Mucosa of gallbladder (tissue), 1 donor: Measurements from ENCODE around the gene RASL10B. TPM values are rescaled to one million over a fixed set of nuclear protein-coding genes. Genes with fewer than 3 reads are reported as not detected.

Source experiments
- DNase-seq: peaks from one replicate; pipeline ENCODE4 v3.0.0-alpha.2; 2020; ENCODE audit warnings: low spot score
- total RNA-seq: library from RNA; stranded (reverse); gene quantifications from one replicate; pipeline ENCODE4 v1.2.1, GENCODE V29; 2021
- donor health status: DM: no; HTN: no; CAD: no.

RASL10B gene
- total RNA-seq, 1 donor from 2014 or later = 7.9 TPM

DNA sequence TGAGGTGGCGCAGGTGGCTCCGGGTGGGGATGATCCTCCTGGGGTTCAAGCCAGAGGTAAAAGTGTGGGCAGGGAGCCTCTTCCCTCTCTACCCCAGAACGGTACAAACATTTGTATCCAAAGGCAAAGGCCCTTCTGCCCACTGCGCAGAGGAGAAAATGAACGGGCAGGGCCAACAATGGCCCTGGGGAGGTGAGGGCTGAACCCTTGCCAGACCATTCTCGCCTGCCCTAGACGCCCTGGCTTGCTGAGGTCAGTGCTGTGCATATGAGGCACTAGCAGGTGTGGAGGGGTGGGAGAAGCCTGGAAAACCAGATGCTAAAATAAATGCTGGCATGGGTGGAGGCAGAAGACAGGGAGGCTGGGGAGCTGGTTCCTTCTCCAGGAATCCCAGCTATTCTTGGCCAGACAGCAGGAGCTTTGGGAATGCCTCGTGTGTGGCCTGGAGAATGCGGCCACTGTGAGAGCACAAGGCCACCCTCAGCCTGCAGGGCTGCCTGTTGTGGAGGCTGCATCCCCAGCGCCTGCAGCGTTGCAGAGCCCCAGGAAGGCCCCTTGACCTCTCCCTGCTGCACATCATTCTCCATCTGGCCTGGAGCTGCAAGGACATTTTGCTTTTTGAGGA is 33.8 kb downstream of the RASL10B start:
- no peak for DNase-seq

DNA sequence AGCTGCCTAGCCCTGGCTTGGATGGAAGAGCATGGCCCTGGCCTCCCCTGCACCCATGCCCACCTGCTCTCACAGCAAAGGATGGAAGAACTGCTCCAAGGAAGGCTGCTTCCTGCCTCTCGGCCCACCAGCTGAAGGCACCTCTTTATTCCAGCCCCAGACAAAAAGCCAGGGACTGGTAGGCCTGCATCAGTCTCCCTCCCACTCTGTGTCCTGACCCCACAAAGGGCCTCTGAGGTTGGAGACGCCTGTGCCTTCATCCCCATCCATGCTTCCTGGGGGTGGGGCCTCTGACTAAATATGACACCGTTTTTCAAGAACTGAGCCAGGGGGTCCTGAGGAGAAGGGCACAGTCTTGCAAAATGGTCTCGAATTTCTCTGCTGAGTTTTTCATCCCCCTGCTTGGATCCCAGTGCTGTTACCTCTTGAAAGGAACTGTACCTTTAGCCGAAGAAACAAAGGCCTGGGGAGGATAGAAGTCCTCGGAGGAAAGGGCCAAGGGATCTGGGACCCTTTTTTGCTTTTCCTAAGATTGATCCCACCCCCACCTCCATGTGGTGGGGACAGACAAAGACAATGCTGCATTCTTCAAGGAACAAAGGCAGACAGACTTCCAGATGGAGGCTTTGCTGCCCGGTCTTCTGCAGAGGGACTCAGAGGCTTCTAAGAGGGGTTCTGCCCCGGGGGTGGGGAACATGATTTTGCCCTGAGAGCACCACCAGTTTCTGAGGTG is 34.5 kb downstream of the RASL10B start:
- no peak for DNase-seq

DNA sequence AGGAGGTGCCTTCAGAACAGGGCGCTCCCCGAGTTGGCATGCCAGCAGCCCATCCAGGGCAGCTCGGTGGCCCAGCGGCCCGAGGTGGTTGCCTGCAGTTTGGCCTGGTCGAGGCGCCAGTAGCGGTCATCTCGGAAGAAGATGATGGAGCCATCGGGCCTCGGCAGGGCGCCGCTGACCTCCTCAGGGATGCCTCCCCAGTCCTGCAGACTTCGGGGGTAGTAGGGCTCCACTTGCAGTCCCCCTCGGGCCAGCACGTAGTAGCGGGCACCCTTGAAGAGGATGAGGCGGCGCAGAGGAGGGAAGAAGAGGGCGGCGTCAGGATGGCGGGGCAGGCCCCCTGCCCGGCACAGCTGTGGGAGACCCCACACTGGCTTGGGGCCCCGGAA is 35.0 kb downstream of the RASL10B start:
- no peak for DNase-seq

DNA sequence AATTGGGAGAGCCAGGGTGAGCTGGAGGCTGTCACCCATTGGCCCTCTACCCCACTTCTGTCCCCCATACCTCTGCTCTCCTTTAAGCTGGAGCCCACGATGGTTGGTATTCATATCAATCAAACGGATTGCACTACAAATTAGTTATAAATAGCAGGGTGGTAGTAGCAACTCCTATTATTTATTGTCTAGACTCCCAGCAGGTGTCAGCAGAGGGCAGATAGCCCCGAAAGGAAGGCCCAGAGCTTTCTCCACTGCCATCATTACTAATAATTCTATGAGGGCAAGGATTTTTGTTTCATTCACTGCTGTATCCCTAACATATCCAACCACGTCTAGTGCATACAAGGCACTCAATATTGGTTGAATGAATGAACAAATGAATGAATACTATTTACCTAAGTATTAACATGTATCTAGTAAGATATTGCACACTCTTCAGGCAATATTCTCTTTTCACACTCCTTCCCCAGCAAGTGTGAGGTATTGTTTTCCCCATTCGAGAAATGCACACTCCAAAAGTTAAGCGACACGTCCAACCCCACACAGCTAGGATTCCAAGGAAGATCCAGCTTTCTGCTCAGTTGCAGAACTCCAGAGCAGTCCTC is 35.6 kb downstream of the RASL10B start:
- peak; percentile 52 for DNase-seq

DNA sequence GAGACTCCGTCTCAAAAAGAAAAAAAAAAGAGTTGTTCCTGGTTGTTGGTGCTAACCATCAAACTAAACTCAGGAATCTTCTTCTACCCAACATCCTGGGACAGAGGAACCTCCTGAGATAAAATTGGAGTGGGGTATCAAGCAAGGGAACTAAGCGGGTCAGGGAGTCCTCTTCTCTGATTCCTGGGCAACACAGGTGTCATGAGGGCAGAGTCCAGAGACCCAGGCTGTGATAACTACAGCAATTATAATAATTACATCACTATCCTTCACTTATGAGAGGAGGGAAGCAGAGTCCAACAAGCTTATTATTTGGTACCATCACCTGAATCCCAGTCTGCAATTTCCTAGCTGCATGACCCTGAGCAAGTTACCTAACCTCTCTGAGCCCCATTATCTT is 37.4 kb downstream of the RASL10B start:
- DNase-seq = no peak

DNA sequence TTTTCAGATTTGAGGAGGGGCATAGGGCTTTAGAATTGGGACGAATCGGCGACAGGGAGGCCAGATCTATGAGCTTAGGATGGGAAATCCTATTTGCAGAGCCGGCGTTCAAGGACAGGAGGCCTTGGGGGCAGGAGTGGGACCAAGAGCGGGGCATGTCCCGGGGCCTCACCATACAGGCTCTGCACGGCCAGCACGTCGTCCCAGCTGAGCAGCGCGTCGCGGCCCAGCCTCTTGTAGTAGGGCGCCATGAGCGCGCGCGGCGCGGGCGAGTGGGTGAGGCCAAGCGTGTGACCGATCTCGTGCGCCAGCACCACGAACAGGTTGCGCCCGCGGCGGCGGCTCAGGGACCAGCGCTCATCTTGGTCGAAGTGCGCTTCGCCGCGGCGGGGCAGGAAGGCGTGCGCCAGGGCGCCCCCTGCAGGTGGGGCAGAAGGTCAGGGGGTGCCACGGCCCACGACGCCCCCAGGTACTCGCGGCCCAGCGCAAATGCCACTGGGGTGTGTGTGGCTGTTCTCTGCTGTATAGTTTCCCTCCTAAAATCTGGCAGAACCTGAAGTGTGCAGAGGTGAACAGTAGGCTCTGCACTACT is 38.6 kb downstream of the RASL10B start:
- DNase-seq = no peak

DNA sequence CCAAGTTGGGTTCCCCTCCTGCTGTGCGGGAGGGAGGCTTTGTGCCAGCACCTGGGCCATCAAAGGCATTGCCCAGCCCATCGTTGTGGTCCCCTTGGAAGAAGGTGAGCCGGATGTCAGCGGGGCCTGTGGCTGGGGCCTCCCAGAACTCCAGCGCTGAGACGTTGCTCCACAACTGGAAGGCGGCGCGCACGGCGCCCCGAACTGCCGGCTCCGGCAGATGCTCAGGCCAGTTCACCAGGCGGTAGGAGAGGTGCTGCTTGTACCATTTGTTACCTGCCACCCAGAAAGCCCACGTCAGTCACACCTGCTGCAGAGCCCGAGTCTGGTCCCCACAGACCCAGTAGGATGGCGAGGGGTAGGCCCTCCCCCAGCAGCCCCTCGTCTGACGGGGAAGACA is 41.7 kb downstream of the RASL10B start:
- no peak for DNase-seq

DNA sequence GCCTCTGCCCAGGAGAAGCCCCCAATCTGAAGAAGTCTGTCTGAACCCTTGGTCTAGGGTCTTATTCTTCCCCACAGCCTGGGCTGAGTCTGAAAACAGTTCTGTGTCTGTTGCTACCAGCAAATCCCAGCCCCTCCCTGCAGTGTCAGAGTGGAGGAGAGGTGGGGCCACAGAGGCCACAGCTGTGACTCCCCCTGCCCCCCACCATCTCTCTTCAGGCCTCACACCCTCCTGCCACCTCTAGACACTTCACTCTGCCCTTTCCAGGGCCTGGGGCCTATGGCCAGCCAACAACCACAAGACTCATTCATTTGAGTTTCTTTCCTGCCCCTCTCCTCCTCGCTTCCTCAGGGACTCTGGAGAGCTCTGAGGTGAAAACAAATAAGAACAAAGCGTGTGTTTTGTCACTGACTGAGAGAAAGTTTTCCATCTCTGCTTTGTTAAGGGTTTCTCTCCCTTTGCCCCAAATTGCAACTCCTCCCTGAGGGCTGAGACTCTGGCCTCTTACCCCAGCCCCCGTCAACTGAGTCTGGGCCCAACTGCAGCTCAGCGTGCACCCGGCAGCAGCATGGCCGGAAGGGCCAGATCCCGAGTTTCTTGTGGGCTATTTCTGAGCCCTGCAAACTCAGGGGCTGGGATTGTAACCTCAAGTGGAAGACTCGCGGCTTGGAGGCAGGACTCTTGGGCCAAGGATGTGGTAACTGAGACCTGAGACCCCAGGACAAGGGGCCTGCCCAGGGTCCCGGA is 42.4 kb downstream of the RASL10B start:
- DNase-seq = no peak

DNA sequence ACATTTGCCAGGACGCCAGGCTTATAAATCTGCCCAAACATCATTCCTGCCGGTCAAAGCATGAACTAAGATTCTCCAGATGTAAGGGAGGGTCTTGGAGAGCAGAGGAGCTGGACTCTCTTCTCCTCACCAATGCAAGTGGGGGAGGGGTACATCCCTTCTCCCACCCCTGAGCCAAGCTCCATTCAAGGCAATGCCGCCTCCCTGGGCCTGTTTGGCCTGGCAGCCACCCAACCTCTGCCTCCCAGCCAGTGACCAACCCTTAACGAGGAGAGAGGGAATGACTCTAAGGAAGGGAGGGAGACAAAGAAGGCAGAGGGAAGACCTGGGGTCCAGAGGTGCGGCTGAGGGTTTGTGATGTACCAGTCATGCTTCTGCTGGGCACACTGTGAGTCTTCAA is 43.1 kb downstream of the RASL10B start:
- DNase-seq = peak; percentile 64

DNA sequence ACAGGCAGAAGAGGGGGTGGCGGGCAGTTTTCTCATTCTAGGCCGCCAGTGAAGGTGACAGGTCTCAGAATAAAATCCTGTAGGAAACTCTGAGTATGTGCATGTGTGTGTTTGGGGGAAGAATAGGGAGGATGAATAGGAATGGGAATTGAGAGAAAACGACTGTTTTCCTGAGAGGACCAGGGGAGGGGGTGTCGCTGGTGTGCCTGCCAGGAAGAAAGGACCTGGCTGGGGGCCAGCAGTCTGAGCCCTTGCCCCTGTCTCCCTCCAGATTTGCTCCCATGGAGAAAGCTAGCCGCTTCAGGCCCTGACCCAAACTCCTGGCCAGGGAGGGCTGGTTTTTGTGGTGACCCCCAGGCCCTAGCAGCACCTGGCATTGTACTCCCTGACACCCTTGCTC is 43.6 kb downstream of the RASL10B start:
- DNase-seq = no peak

DNA sequence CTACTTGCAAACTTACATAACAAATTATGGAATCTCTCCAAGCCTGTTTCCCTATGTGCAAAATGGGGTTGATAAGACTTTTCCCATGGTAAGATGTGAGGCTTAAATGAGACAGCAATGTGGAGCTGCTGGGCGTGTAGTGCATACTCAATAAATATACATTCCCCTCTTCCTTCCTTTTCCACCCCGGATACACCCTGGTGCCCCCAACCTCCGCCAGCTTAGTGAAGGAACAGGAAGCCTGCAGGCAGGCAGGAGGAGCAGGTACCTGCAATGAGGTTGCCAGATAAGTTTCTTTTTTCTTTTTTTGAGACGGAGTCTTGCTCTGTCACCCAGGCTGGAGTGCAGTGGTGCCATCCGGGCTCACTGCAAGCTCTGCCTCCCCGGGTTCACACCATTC is 44.1 kb downstream of the RASL10B start:
- no peak for DNase-seq

DNA sequence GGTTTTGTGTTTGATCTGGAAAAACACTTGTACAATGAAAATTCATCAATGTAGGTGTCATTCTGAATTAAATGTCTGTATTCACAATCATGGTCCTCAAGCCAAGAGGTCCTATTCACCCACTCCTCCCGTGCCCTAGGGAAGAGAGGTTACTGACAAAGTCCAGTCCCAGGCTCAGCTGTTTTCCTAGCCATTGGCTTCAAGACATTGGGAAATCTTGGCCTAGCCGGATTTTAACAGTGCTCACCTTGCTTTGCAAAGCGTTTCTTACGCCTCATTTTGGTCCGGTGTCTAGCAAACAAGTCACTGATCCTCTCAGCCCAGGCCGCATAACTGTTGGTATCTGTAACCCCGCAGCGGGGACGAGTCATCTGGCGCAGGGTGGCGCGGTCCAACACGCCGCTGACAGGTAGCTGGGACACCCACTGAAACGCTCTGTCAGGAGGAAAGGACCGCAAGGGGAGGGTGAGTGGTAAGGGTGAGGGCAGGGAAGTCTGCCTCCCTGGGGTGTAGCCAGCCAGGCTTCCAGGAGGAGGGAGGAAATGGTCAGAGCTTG is 47.3 kb downstream of the RASL10B start:
- no peak for DNase-seq

DNA sequence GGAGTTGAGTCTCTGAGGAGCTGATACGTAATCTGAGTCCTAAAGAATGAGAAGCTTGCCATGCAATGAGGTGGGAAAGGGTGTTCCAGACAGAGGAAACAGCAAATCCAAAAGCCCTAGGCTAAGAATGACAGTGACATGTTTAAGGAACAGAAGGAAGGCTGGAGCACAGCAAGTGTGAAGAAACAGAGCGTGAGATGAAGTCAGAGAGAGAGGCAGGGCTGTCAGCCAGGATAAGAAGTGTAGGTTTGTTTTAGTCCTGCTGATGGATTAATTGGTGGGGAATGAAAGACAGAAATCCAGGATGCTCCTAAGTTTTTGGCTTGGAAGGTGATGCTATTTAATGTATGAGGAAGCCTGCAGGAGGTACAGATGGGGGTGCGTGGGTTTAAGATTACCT is 49.5 kb downstream of the RASL10B start:
- no peak for DNase-seq

DNA sequence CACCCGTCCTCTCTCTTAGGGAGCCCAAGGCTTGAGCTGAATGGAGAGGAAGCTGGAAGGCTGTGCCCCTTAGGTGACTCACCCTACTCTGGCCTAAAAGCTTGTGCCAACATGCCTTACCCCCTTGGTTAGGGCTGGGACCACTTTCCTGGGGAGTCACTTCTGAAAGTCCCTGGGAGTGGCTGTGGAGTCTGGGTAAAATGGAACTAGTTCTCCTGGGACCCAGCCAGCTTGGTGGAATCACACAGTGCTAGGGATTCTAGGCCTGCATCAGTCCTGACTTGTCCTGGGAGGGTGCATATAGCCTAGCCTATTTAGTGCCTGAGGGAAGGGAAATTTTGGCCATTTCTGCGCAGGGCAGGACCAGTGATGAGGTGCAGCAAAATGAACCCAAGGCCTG is 53.5 kb downstream of the RASL10B start:
- DNase-seq = no peak

DNA sequence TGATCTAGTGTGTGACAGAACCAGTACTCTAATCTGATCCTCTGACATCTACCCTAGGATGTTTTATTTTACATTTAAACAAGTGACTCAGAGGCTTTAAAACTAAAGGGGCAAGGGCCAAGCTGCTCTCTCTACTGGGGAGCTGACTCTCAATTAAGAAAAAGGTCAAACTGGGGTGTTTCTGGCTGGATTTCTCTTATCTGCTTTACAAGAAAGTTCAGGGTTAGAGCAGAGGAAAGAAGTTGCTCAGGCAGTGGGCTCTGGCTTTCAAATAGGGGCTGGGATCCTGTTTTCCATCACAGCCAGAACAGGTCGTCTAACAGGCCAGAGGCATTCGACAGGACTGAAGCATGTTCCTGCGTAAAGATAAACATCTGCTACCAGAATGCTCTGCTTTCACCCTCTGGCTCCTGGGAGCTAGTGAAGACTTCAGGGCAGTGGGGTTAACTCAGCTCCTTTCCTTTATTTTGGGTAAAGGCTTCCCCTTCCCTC is 55.5 kb downstream of the RASL10B start:
- DNase-seq = no peak

DNA sequence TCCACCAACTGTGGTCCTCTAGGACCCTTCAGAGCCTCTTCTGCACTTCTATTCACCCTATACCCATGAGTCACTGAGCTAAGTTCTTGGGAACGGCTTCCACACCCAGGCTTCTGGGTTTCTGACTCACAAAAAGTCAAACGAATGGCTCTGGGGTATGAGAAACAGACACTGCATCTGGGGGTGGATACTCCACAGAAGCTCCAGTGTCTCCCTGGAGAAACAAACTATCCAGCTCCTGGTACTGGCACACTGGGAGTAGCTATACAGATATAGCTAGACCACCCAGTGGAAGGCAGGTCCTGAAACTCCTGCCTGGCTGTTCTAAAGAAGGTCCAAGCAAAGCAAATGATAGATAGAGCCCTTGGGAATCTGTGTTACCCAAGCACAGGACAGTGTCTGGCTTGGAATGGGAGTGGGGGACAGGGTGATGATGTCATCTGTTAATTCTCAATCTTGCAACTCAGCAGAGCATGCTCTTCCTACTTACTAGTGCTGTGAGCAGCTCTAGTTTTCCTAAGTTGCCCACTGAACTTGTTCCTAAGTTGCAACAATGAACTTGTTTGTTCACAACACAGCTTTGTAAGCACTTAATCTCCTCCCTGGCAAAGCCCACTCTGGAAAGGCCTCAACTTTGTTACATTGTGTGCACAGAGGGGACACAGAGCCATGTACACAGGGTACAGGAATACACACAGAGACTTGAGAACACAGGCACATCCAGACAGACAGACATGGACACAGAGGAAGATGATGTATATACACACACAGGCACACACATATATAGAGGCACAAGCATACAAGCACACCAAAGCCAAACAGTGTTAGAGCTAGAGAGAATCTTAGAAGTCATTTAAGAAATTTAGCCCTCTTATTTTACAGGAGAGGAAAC is 57.3 kb downstream of the RASL10B start:
- no peak for DNase-seq

DNA sequence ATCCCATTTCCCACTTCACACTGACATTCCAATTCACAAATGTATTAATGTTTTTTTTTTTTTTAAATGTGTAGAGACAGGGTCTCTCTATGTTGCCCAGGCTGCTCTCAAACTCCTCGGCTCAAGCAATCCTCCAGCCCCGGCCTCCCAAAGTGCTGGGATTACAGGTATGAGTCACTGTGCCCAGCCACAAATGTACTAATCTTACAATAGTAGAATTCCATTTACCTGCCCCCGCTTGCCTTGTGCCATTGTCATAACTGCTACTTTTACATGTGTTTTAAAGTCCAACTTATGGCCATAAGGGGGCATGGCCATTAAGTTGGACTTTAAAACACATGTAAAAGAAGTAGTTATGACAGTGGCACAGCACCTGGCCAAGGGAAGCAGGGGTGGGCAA is 59.4 kb downstream of the RASL10B start:
- no peak for DNase-seq

DNA sequence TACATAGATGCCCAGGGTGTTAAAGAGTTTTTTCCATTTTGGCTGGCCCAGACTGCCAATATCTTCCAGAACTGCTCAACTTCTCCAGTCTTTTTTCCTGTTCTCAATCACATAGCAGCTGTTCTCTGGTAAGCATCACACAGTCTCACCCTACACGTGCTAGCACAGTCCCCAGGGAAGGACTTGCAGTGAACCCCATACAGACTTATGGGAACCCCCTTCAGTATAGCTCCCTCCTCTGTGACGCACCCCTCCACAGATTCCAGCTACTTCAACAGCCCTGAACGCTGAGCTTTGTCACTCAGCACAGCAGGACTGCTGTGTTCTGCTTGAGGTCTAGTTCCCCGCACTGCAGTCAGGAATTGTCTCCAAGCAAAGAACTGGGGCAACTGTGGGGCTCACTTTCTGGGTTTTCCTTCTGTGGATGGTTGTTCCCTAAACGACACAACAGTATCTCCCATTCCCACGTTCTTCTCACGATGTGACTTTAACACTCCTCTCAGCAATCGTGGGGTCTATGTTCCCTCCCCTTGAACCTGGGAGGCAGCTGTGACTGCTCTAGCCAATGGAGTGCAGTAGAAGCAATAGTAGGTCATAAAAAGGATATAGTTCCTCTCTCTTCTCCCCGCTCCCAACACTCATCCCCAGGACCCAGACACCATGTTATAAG is 60.4 kb downstream of the RASL10B start:
- DNase-seq = no peak
